ENCODE measurements around the gene B3GNT2.

GRCh38 chr2:62192811-62193210 is 3.1 kb upstream of the B3GNT2 start:
- no peak for TF ChIP-seq CTCF (IDR thresholded peaks at IDR 0.05)
- TF ChIP-seq POLR2A (IDR thresholded peaks at IDR 0.05): no peak
- TF ChIP-seq POLR2AphosphoS5 (IDR thresholded peaks at IDR 0.05): no peak
- TF ChIP-seq EP300 (IDR thresholded peaks at IDR 0.05; ENCODE audit: low read depth): no peak
